Transverse colon (tissue), 3 donors: ENCODE data around the gene TAF5L.

Source experiments
- EP300 ChIP-seq: sonication (generic); formaldehyde crosslinking; IDR thresholded peaks from one replicate; pipeline ENCODE4 v1.6.1; 2017; ENCODE audit warnings: antibody characterized with exemption, low read depth
- POLR2A ChIP-seq: fragments of 450-650 bp; IDR thresholded peaks from one replicate; pipeline ENCODE4 v1.6.1; 2016; ENCODE audit warnings: antibody characterized with exemption, mild to moderate bottlenecking, moderate library complexity
- TF ChIP-seq, protein P1 (sequence below), 5 experiments: fragments of 200-600 bp in 3 of 5; fragments of 450-650 bp in 2 of 5; sonication (generic) in 3 of 5; IDR thresholded peaks; 1 replicate in 2 of 5; 2 replicates in 3 of 5; pipeline ENCODE4 v1.5.1; 2016 to 2017; ENCODE audit warnings: antibody characterized with exemption in 5 of 5, inconsistent platforms in 3 of 5, mild to moderate bottlenecking in 2 of 5, moderate library complexity in 1 of 5

DNA sequence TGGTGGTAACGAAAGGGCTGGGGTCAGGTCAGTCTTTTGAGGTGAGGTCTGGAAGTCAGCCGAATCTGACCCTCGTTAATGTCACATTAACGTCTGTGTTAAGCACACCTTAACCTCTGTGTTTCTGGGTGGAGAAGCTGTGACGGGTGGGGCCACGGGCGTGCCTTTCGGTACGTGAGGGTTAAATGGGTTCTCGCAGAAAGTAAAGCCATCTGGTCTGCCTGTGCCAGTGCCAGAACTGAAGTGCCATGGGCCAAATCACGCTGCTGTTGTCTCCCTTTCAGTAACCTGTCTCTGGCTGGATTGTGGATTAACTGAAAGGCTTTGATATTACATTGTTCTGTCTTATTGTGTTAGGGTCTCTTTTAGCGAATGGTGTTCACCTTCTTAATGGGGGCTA lies 14.5 kb upstream of the TAF5L start:
- TF ChIP-seq, protein P1, sequence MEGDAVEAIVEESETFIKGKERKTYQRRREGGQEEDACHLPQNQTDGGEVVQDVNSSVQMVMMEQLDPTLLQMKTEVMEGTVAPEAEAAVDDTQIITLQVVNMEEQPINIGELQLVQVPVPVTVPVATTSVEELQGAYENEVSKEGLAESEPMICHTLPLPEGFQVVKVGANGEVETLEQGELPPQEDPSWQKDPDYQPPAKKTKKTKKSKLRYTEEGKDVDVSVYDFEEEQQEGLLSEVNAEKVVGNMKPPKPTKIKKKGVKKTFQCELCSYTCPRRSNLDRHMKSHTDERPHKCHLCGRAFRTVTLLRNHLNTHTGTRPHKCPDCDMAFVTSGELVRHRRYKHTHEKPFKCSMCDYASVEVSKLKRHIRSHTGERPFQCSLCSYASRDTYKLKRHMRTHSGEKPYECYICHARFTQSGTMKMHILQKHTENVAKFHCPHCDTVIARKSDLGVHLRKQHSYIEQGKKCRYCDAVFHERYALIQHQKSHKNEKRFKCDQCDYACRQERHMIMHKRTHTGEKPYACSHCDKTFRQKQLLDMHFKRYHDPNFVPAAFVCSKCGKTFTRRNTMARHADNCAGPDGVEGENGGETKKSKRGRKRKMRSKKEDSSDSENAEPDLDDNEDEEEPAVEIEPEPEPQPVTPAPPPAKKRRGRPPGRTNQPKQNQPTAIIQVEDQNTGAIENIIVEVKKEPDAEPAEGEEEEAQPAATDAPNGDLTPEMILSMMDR (IDR thresholded peaks at IDR 0.05) = no peak
- TF ChIP-seq EP300 = no peak
- no peak for TF ChIP-seq POLR2A
